GM12801 (cell line): ENCODE data around the gene ATRAID.

Source experiments
- TF ChIP-seq, protein P1 (sequence below): IDR thresholded peaks from one replicate; pipeline ENCODE4 v1.5.1; 2011; ENCODE audit warnings: control low read depth; ENCODE audit not compliant: insufficient read length; ENCODE audit errors: extremely low read depth

Gene ATRAID

DNA sequence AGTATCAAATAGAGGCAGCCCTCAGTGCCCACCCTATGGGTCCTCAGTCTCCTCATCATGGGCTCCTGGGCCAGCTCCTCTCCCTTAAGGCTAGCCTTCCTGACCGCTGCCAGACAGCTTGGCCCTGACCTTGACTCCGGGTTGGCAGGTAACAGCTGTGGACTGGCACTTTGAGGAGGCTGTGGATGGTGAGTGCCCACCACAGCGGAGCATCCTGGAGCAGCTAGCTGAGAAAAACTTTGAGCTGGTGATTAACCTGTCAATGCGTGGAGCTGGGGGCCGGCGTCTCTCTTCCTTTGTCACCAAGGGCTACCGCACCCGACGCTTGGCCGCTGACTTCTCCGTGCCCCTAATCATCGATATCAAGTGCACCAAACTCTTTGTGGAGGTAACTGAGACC is 24.3 kb downstream of the ATRAID start:
- TF ChIP-seq, protein P1, sequence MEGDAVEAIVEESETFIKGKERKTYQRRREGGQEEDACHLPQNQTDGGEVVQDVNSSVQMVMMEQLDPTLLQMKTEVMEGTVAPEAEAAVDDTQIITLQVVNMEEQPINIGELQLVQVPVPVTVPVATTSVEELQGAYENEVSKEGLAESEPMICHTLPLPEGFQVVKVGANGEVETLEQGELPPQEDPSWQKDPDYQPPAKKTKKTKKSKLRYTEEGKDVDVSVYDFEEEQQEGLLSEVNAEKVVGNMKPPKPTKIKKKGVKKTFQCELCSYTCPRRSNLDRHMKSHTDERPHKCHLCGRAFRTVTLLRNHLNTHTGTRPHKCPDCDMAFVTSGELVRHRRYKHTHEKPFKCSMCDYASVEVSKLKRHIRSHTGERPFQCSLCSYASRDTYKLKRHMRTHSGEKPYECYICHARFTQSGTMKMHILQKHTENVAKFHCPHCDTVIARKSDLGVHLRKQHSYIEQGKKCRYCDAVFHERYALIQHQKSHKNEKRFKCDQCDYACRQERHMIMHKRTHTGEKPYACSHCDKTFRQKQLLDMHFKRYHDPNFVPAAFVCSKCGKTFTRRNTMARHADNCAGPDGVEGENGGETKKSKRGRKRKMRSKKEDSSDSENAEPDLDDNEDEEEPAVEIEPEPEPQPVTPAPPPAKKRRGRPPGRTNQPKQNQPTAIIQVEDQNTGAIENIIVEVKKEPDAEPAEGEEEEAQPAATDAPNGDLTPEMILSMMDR: no peak

DNA sequence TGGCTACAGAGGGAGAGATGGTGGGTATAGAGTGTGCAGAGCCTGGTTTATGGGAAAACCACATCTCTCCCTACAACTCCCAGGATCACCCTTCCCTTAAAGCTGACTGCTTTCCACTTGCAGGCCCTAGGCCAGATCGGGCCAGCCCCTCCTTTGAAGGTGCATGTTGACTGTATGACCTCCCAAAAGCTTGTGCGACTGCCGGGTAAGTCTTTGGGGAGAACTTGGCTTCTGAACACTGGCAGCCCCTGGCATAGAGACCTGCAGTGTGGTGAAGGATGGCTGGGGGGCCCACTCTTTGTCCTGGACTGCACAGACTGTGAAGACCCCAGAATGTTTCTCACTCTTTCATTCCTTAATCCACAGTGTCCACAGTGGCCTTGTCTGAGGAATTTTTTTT is 24.8 kb downstream of the ATRAID start:
- TF ChIP-seq, protein P1: no peak

- TF ChIP-seq, protein P1: no peak
Observed at GRCh38 chr2:27237341-27237945, 25.6 kb downstream of the ATRAID start.

DNA sequence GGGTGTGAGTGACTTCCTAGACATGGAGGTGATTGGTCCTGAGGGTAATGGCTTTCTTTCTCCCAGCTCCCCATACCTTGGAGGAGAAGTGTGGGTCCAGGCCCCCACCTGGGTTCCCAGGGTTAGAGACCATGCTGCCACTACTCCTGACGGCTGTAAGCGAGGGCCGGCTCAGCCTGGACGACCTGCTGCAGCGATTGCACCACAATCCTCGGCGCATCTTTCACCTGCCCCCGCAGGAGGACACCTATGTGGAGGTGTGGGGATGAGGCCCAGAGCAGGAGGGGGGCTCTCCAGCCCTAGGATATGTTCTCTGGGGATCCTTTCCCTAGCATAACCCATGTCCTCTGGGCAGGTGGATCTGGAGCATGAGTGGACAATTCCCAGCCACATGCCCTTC is 27.1 kb downstream of the ATRAID start:
- TF ChIP-seq, protein P1: no peak

GRCh38 chr2:27240406-27240805 is 28.6 kb downstream of the ATRAID start:
- TF ChIP-seq, protein P1: no peak

DNA sequence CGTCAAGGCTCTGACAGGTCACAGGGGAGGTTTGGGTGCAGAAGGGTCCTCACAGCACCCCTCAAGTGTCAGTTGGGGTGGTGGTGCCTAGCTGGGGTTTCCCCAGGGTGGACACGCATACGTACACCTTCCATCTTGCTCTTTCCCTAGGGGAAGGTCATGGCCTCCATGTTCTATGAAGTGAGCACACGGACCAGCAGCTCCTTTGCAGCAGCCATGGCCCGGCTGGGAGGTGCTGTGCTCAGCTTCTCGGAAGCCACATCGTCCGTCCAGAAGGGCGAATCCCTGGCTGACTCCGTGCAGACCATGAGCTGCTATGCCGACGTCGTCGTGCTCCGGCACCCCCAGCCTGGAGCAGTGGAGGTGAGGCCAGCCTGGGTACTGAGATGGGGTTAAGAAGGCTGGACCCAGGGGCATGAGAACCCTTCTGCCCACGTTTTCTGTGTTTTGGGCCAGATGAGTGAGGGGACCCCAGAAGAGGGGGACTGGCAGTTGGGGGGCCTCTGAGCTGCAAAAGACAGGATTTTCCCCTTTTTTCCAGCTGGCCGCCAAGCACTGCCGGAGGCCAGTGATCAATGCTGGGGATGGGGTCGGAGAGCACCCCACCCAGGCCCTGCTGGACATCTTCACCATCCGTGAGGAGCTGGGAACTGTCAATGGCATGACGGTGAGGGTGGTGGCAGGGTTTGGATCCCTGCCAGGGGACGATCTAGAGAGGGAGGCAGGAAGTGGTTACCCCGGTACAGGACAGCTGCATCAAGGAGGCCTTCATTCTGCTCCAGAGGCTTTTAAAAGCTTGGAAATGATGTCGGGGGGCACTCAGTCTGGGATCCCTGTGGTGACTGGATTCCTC is 30.1 kb downstream of the ATRAID start:
- TF ChIP-seq, protein P1: no peak

GRCh38 chr2:27242614-27242951 is 30.7 kb downstream of the ATRAID start:
- TF ChIP-seq, protein P1: no peak
